Upper lobe of left lung (tissue), 6 donors: ENCODE measurements around the gene SDCCAG8. TPM values are rescaled to one million over a fixed set of nuclear protein-coding genes. Genes with fewer than 3 reads are reported as not detected.

Experiments used
- ATAC-seq, 2 donors: fragments of 200-7000 bp; cut with Tn5 transposase; one replicate each; pipeline ENCODE4 v1.9.1; 2022; ENCODE audit warnings: mild to moderate bottlenecking in 2 of 2, moderate library complexity in 2 of 2; ENCODE audit not compliant: low FRiP score in 2 of 2
- DNase-seq, 2 donors: peaks; one replicate each; pipeline ENCODE4 v3.0.0-alpha.2; 2019 to 2020
- H3K27ac ChIP-seq, 4 donors: fragments of 200-600 bp; sonication (generic); one replicate each; pipeline ENCODE4 v1.5.1; 2016 to 2019
- H3K27me3 ChIP-seq, 4 donors: fragments of 200-600 bp; sonication (generic); one replicate each; pipeline ENCODE4 v1.5.1; 2017 to 2019
- H3K36me3 ChIP-seq, 4 donors: fragments of 200-600 bp; sonication (generic); one replicate each; pipeline ENCODE4 v1.5.1; 2016 to 2019
- H3K4me1 ChIP-seq, 4 donors: fragments of 200-600 bp; sonication (generic); one replicate each; pipeline ENCODE4 v1.5.1; 2018 to 2019
- H3K4me3 ChIP-seq, 4 donors: fragments of 200-600 bp; sonication (generic); one replicate each; pipeline ENCODE4 v1.5.1; 2017 to 2019; ENCODE audit warnings: mild to moderate bottlenecking in 2 of 4, moderate library complexity in 1 of 4
- H3K9me3 ChIP-seq, 4 donors: fragments of 200-600 bp; sonication (generic); one replicate each; pipeline ENCODE4 v1.5.1; 2018 to 2019
- EP300 ChIP-seq, 4 donors: sonication (generic); formaldehyde crosslinking; IDR thresholded peaks; one replicate each; pipeline ENCODE4 v1.5.1; 2017; ENCODE audit warnings: antibody characterized with exemption in 4 of 4, control low read depth in 2 of 4
- POLR2A ChIP-seq, 4 donors: fragments of 450-650 bp; IDR thresholded peaks; one replicate each; pipeline ENCODE4 v1.5.1; 2016 to 2017; ENCODE audit warnings: antibody characterized with exemption in 4 of 4, mild to moderate bottlenecking in 2 of 4
- POLR2AphosphoS5 ChIP-seq, 2 donors: sonication (generic); formaldehyde crosslinking; IDR thresholded peaks; one replicate each; pipeline ENCODE4 v1.5.1; 2017; ENCODE audit warnings: antibody characterized with exemption in 2 of 2
- WGBS, 2 donors: methylation state at CpG; one replicate each; pipeline ENCODE4 v1.1.5; 2017 to 2018; 5-methylcytosine and 5-hydroxymethylcytosine counted together
- total RNA-seq, 6 donors: library from RNA; depleted of rRNA in 4 of 6; stranded (reverse); fragments of >200 nt in 4 of 6; gene quantifications; one replicate each; pipeline versions ENCODE4 v1.1.0 to v1.2.1, GENCODE V29; 2016 to 2021
- TF ChIP-seq, protein P1 (sequence below), 6 experiments: fragments of 450-650 bp in 4 of 6; fragments of 200-600 bp in 2 of 6; sonication (generic) in 2 of 6; IDR thresholded peaks; one replicate each; pipeline ENCODE4 v1.5.1; 2016 to 2019; ENCODE audit warnings: antibody characterized with exemption in 6 of 6
- donor health status: DM: no; HTN: no; CAD: no; lungs with moderate emphysema.
- donor health status: DM: no; HTN: yes; CAD: no; lungs with severe emphysema.

The SDCCAG8 gene
- total RNA-seq, 6 donors from 2014 or later: 52.5 to 295 (median 95.2) TPM

DNA sequence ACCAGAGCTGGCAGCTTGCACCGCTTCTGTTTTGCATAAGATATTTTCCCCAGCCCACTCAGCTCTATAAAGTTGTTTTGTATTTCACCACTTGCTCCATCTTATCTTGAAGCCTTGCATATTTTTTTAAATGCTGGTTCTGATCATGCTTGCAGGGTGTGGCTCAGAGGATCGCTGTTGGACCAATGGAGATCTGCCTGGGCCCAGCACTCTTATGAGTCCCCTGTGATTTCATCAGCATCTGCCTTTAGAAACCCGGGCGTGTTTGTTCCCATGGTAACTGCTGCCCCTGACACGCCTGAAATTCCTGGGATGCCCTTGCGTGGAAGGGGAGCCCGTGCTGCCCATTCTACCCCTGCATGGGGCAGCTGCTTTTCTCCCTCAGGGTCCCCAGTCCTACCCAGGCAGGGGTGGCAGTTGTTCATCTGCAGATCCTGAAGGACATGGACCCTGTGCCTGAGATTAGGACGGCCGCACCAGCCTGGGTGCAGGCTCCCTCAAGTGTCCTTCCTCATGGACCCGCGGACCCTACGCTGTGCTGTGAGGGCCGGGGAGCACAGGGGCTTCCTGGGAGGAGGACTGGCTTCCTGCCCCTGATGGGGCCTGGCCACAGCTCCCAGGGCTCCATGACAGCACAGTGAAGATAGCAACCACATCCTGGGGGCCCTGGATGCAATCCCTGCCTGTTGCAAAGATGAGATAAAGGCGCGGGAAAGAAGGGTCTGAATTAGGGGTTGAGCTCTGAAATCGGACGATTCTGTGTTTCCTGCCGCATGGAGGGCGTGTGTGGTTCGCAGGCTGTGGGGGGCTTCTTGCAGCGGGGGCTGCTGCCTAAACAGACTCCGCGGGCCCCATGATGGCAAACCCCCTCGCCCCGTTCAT, 226.5 kb downstream of the SDCCAG8 start:
- Histone ChIP-seq H3K9me3 (no peaks in the 10 kb centered on the region), H3K27me3 (no peaks in the 10 kb centered on the region), H3K36me3 (no peaks in the 10 kb centered on the region), H3K4me1 (peaks cover 5 to 18% (median 10%) of the 10 kb centered on the region in 4 donors), H3K27ac (no peak overlapping the region), H3K4me3 (peak overlapping the region in 3 of 4 donors; percentile 23 to 49 (median 45))
- 38 to 51% methylated on average over 23 to 25 of the region's 25 CpGs for WGBS, 2 donors
- TF ChIP-seq EP300 (IDR thresholded peaks at IDR 0.05) (no peak), POLR2A (IDR thresholded peaks at IDR 0.05) (no peak), POLR2AphosphoS5 (IDR thresholded peaks at IDR 0.05) (no peak)
- TF ChIP-seq, protein P1, sequence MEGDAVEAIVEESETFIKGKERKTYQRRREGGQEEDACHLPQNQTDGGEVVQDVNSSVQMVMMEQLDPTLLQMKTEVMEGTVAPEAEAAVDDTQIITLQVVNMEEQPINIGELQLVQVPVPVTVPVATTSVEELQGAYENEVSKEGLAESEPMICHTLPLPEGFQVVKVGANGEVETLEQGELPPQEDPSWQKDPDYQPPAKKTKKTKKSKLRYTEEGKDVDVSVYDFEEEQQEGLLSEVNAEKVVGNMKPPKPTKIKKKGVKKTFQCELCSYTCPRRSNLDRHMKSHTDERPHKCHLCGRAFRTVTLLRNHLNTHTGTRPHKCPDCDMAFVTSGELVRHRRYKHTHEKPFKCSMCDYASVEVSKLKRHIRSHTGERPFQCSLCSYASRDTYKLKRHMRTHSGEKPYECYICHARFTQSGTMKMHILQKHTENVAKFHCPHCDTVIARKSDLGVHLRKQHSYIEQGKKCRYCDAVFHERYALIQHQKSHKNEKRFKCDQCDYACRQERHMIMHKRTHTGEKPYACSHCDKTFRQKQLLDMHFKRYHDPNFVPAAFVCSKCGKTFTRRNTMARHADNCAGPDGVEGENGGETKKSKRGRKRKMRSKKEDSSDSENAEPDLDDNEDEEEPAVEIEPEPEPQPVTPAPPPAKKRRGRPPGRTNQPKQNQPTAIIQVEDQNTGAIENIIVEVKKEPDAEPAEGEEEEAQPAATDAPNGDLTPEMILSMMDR (IDR thresholded peaks at IDR 0.05): no peak
- peak; percentile 59 to 60 for ATAC-seq
- peak in 1 of 2 donors; percentile 57 for DNase-seq

DNA sequence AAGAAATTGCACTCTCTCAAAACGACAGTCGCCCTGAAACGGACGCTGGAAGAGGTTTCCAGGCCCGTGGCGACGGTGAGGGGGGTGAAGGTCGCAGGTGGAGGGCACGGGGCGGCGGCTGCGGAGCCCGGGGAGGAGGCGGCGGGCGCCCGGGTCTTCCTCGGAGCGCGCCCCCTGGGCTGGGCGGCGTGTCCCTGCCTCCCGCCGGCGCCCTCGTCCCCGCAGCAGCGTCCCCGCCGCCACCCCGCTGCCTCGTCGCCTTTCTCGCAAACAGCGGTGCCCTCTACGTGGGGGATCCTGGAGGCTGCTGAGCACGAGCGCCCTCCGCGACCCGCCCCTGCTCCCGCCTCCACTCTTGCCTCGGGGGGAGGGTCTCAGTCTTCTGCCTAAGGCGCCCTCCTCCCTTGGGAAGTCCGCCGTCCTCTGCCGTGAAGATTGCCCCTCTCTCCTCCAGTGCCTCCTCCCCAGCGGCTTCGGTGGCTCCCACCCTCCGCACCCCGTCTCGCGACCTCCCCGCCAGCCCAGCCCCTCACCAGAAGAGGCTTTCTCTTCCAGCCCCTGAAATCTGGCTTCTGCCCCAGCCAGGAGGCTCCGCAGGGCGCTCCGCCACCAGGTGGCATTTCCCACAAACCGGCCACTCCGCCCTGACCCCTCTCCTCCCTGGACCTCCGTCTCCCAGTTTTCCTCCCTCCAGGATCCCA, 227.4 kb downstream of the SDCCAG8 start:
- WGBS, 2 donors: 37 to 42% methylated on average over 31 to 55 of the region's 60 CpGs
- DNase-seq (peak in 1 of 2 donors; percentile 80), ATAC-seq (no peak)
- Histone ChIP-seq H3K9me3 (no peaks in the 10 kb centered on the region), H3K4me1 (peaks cover 5 to 18% (median 10%) of the 10 kb centered on the region in 4 donors), H3K27me3 (no peaks in the 10 kb centered on the region), H3K27ac (no peak overlapping the region), H3K36me3 (no peaks in the 10 kb centered on the region), H3K4me3 (peak overlapping the region in 3 of 4 donors; percentile 23 to 49 (median 45))
- TF ChIP-seq POLR2A (IDR thresholded peaks at IDR 0.05): no peak
- no peak for TF ChIP-seq EP300 (IDR thresholded peaks at IDR 0.05)
- no peak for TF ChIP-seq POLR2AphosphoS5 (IDR thresholded peaks at IDR 0.05)
- TF ChIP-seq, protein P1 (IDR thresholded peaks at IDR 0.05): peak in 1 of 6 experiments; percentile 11

DNA sequence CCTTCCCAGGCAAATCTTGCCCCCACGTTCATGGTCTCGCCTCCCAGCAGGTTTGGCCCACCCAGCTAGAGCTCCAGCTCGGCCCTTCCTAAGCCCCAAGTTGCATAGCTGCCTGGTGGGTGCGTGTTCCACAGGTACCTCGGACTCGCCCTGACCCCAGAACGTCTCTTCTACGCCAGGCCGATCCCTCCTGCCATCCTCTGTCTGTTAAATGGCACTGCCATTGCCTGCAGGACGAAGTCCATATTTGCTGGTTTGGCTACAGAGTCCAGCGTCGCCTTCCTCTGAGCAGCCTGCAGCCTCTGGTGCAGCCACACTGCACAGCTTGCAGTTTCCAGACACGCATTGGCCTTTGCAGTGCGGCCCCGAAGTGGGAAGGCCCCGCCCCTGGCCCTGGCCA, 228.1 kb downstream of the SDCCAG8 start:
- DNase-seq: no peak
- no peaks in the 10 kb centered on the region for H3K27me3 ChIP-seq
- H3K27ac ChIP-seq: no peak overlapping the region
- peaks cover 0 to 4% (median 3%) of the 10 kb centered on the region in 4 donors for H3K36me3 ChIP-seq
- H3K4me3 ChIP-seq: no peak overlapping the region
- ATAC-seq: no peak
- H3K4me1 ChIP-seq: peaks cover 5 to 18% (median 10%) of the 10 kb centered on the region in 4 donors
- no peak for TF ChIP-seq POLR2A (IDR thresholded peaks at IDR 0.05)
- TF ChIP-seq POLR2AphosphoS5 (IDR thresholded peaks at IDR 0.05): no peak
- TF ChIP-seq EP300 (IDR thresholded peaks at IDR 0.05): no peak
- 94 to 96% methylated on average over 16 of the region's 16 CpGs for WGBS, 2 donors
- no peaks in the 10 kb centered on the region for H3K9me3 ChIP-seq

DNA sequence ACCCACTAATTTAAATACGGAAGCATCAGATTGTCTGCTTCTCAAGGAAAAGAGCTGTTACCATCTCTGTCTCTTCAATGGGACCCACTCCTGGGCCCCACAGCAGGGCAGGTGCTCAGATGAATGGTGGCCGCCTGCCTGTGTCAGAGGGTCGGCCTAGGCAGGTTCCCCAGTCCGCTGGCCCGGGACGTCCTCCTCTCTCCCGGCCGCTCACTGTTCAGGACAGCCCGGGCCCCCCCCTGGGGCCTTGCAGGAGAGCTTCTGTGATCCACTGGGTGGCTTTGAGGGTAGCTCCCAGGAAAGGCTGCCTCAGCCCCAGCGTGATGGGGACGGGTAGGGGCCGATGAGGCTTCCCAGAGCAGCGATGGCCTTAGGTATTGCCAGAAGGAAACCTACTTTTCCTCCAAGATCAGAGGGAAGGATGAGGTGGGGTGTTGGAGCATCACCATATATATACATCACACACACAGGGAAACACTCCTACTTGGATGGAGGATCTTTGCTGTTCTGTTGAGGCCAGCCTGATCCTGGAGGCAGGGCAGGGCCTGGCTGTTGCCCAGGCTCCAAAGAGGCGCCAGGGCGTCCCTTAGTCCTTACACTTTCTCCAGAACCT, 231.3 kb downstream of the SDCCAG8 start:
- Histone ChIP-seq H3K36me3 (peaks cover 6 to 21% (median 14%) of the 10 kb centered on the region in 4 donors), H3K4me3 (no peak overlapping the region), H3K9me3 (no peaks in the 10 kb centered on the region), H3K27me3 (no peaks in the 10 kb centered on the region), H3K4me1 (peaks cover 3 to 14% (median 10%) of the 10 kb centered on the region in 4 donors), H3K27ac (no peak overlapping the region)
- WGBS, 2 donors: 85 to 95% methylated on average over 2 to 15 of the region's 15 CpGs
- TF ChIP-seq POLR2A (IDR thresholded peaks at IDR 0.05): no peak
- TF ChIP-seq POLR2AphosphoS5 (IDR thresholded peaks at IDR 0.05): no peak
- ATAC-seq (no peak), DNase-seq (peak in 1 of 2 donors; percentile 52)

- TF ChIP-seq POLR2A (IDR thresholded peaks at IDR 0.05) (no peak), POLR2AphosphoS5 (IDR thresholded peaks at IDR 0.05) (no peak), EP300 (IDR thresholded peaks at IDR 0.05) (no peak)
- TF ChIP-seq, protein P1 (IDR thresholded peaks at IDR 0.05): no peak
- peak in 1 of 2 donors; percentile 88 for DNase-seq
- ATAC-seq: no peak
These were observed 231.9 kb downstream of the SDCCAG8 start for GRCh38 chr1:243487649-243488227.

More at GRCh38 chr1:243487649-243488227, 231.9 kb downstream of the SDCCAG8 start:
- Histone ChIP-seq H3K27ac (no peak overlapping the region), H3K27me3 (no peaks in the 10 kb centered on the region), H3K9me3 (no peaks in the 10 kb centered on the region), H3K36me3 (peaks cover 6 to 21% (median 14%) of the 10 kb centered on the region in 4 donors), H3K4me1 (peaks cover 0 to 8% (median 4%) of the 10 kb centered on the region in 4 donors), H3K4me3 (no peak overlapping the region)
- WGBS, 2 donors: 76 to 97% methylated on average over 27 to 29 of the region's 40 CpGs
